Rectal smooth muscle tissue (tissue), 1 donor: ENCODE data around the gene CACNG5.

Experiments used
- H3K27ac ChIP-seq: one replicate; pipeline ENCODE4 v1.7.0; 2013; ENCODE audit warnings: low read depth, low read length, inconsistent platforms
- H3K27me3 ChIP-seq: one replicate; pipeline ENCODE4 v1.7.0; 2013; ENCODE audit warnings: low read length; ENCODE audit not compliant: control insufficient read depth, insufficient read depth
- H3K36me3 ChIP-seq: one replicate; pipeline ENCODE4 v1.7.0; 2013; ENCODE audit warnings: low read length; ENCODE audit not compliant: control insufficient read depth, insufficient read depth
- H3K4me1 ChIP-seq: one replicate; pipeline ENCODE4 v1.7.0; 2013; ENCODE audit warnings: low read length; ENCODE audit not compliant: control insufficient read depth, insufficient read depth
- H3K4me3 ChIP-seq: one replicate; pipeline ENCODE4 v1.7.0; 2013; ENCODE audit warnings: low read length
- H3K9ac ChIP-seq: one replicate; pipeline ENCODE4 v1.7.0; 2013; ENCODE audit warnings: low read length

CACNG5 gene

GRCh38 chr17:66834919-66835454 lies at the start of gene CACNG5:
CACNG5 (plus strand) TSS chr17:66835117; CDS start chr17:66877333, 42,216 bp downstream.
- no peak within 1 kb of the TSS for H3K27ac ChIP-seq

GRCh38 chr17:66786107-66786506 lies 48.8 kb upstream of the CACNG5 start:
- H3K4me1 ChIP-seq, result peaks cover 2% of the 10 kb centered on the region
- H3K4me3 ChIP-seq, result no peak overlapping the region
- no peak overlapping the region for H3K27ac ChIP-seq
- no peaks in the 10 kb centered on the region for H3K27me3 ChIP-seq
- no peak overlapping the region for H3K9ac ChIP-seq
- peaks cover 11% of the 10 kb centered on the region for H3K36me3 ChIP-seq

More at GRCh38 chr17:66834919-66835454, at the start of gene CACNG5:
- Histone ChIP-seq H3K27me3 (peaks cover 12% of the 10 kb centered on the region), H3K4me1 (no peaks in the 10 kb centered on the region), H3K4me3 (no peak within 1 kb of the TSS), H3K36me3 (no peaks in the 10 kb centered on the region), H3K9ac (no peak within 1 kb of the TSS)

- H3K36me3 ChIP-seq, result peaks cover 11% of the 10 kb centered on the region
- no peak overlapping the region for H3K9ac ChIP-seq
- H3K27ac ChIP-seq, result no peak overlapping the region
- H3K4me1 ChIP-seq, result peaks cover 2% of the 10 kb centered on the region
- H3K27me3 ChIP-seq, result no peaks in the 10 kb centered on the region
- no peak overlapping the region for H3K4me3 ChIP-seq
Measured at GRCh38 chr17:66787914-66788313, 47.0 kb upstream of the CACNG5 start.

- Histone ChIP-seq H3K27me3 (no peaks in the 10 kb centered on the region), H3K27ac (no peak overlapping the region), H3K4me1 (peaks cover 2% of the 10 kb centered on the region), H3K36me3 (peaks cover 11% of the 10 kb centered on the region), H3K9ac (no peak overlapping the region), H3K4me3 (no peak overlapping the region)
Measured at GRCh38 chr17:66789093-66789492, 45.8 kb upstream of the CACNG5 start.

- Histone ChIP-seq H3K9ac (no peak overlapping the region), H3K4me3 (no peak overlapping the region), H3K36me3 (peaks cover 11% of the 10 kb centered on the region), H3K27me3 (no peaks in the 10 kb centered on the region), H3K4me1 (peaks cover 2% of the 10 kb centered on the region), H3K27ac (no peak overlapping the region)
Measured at GRCh38 chr17:66789961-66790437, 44.9 kb upstream of the CACNG5 start.

GRCh38 chr17:66790501-66791061 lies 44.3 kb upstream of the CACNG5 start:
- Histone ChIP-seq H3K9ac (no peak overlapping the region), H3K27ac (no peak overlapping the region), H3K36me3 (peaks cover 12% of the 10 kb centered on the region), H3K4me1 (peaks cover 2% of the 10 kb centered on the region), H3K4me3 (no peak overlapping the region), H3K27me3 (no peaks in the 10 kb centered on the region)

GRCh38 chr17:66791347-66791746 lies 43.6 kb upstream of the CACNG5 start:
- H3K9ac ChIP-seq, result no peak overlapping the region
- no peak overlapping the region for H3K4me3 ChIP-seq
- peaks cover 2% of the 10 kb centered on the region for H3K4me1 ChIP-seq
- H3K27me3 ChIP-seq, result no peaks in the 10 kb centered on the region
- peaks cover 14% of the 10 kb centered on the region for H3K36me3 ChIP-seq
- no peak overlapping the region for H3K27ac ChIP-seq

GRCh38 chr17:66793814-66794213 lies 41.1 kb upstream of the CACNG5 start:
- H3K4me3 ChIP-seq, result no peak overlapping the region
- peaks cover 2% of the 10 kb centered on the region for H3K4me1 ChIP-seq
- H3K27me3 ChIP-seq, result no peaks in the 10 kb centered on the region
- H3K27ac ChIP-seq, result no peak overlapping the region
- H3K9ac ChIP-seq, result no peak overlapping the region
- H3K36me3 ChIP-seq, result peaks cover 10% of the 10 kb centered on the region

- peaks cover 6% of the 10 kb centered on the region for H3K36me3 ChIP-seq
Measured at GRCh38 chr17:66795486-66795885, 39.4 kb upstream of the CACNG5 start.

GRCh38 chr17:66799849-66800537 lies 34.9 kb upstream of the CACNG5 start:
- H3K4me1 ChIP-seq, result no peaks in the 10 kb centered on the region
- H3K27ac ChIP-seq, result no peak overlapping the region
- H3K36me3 ChIP-seq, result peaks cover 9% of the 10 kb centered on the region
- no peak overlapping the region for H3K9ac ChIP-seq
- H3K27me3 ChIP-seq, result no peaks in the 10 kb centered on the region
- no peak overlapping the region for H3K4me3 ChIP-seq

More at GRCh38 chr17:66795486-66795885, 39.4 kb upstream of the CACNG5 start:
- Histone ChIP-seq H3K4me1 (no peaks in the 10 kb centered on the region), H3K27me3 (no peaks in the 10 kb centered on the region), H3K4me3 (no peak overlapping the region), H3K27ac (no peak overlapping the region), H3K9ac (no peak overlapping the region)

- Histone ChIP-seq H3K36me3 (peaks cover 3% of the 10 kb centered on the region), H3K4me3 (no peak overlapping the region), H3K27ac (no peak overlapping the region), H3K4me1 (no peaks in the 10 kb centered on the region), H3K27me3 (no peaks in the 10 kb centered on the region), H3K9ac (no peak overlapping the region)
Measured at GRCh38 chr17:66803474-66803951, 31.4 kb upstream of the CACNG5 start.

- H3K27ac ChIP-seq, result no peak overlapping the region
- H3K4me1 ChIP-seq, result no peaks in the 10 kb centered on the region
- H3K9ac ChIP-seq, result no peak overlapping the region
- peaks cover 3% of the 10 kb centered on the region for H3K36me3 ChIP-seq
- no peaks in the 10 kb centered on the region for H3K27me3 ChIP-seq
- no peak overlapping the region for H3K4me3 ChIP-seq
Measured at GRCh38 chr17:66805567-66805966, 29.4 kb upstream of the CACNG5 start.
